ENCODE data around the gene SLC6A18. TPM values are rescaled to one million over a fixed set of nuclear protein-coding genes. Genes with fewer than 3 reads are reported as not detected.

SLC6A18 gene
- total and polyA plus RNA-seq, 12 donors, result not detected

DNA sequence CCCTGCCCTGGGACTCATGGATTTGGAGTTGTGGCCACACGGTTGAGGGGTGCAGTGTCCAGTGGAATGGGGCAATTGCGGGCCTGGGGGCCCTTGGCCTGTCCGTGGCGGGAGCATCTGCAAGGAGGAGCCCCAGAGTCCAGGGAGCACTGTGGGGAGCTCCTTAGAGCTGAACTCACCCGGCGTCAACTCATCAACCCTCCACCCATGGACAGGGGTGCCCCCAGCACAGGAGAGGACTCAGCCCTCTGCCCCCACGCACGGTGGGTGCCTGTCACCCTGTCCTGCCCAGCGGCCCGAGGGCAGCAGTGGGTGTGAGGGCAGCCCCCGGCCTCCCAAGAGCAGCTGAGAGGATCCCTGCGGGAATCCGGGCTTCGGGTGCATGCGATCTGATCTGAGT is 550 bp upstream of the SLC6A18 start:
- intact Hi-C loops (cut with DNase I), result no loop called here
- DNase-seq (no peak), ATAC-seq (no peak)
- 83 to 86% methylated on average over 15 of the region's 15 CpGs for WGBS, 2 donors
- Histone ChIP-seq H3K27ac (no peak overlapping the region), H3K27me3 (peaks cover 0 to 9% (median 0%) of the 10 kb centered on the region in 7 donors), H3K4me3 (no peak overlapping the region), H3K36me3 (no peaks in the 10 kb centered on the region), H3K4me1 (no peaks in the 10 kb centered on the region), H3K9me3 (no peaks in the 10 kb centered on the region)
- no peak for TF ChIP-seq CTCF (IDR thresholded peaks at IDR 0.05)

DNA sequence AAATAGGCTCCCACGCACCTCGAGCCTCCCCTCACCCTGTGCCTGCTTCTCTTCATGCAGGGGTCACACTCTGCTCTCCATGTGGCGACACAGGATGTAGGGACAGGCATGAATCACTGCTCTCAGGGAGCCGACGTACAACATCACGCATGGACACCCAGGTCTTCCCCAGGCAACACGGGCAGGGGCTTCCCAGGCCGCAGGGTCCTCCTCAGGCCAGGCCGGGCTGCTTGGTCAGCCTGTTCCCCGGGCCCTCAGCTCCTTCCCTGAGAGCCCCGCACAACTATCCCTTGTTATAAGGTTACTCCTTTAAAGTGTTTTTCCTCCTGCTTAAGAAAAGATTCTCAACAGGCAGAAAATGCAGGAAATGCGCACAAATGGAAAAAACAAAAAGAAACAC is 1.1 kb downstream of the SLC6A18 start:
- Histone ChIP-seq H3K9me3 (no peaks in the 10 kb centered on the region), H3K4me1 (no peaks in the 10 kb centered on the region), H3K27ac (no peak overlapping the region), H3K4me3 (no peak overlapping the region), H3K27me3 (peaks cover 0 to 17% (median 3%) of the 10 kb centered on the region in 7 donors), H3K36me3 (no peaks in the 10 kb centered on the region)
- no peak for DNase-seq
- intact Hi-C loops (cut with DNase I), result no loop called here
- 71 to 76% methylated on average over 12 of the region's 12 CpGs for WGBS, 2 donors
- no peak for ATAC-seq
- no peak for TF ChIP-seq CTCF (IDR thresholded peaks at IDR 0.05)

GRCh38 chr5:1226839-1227581 is 1.8 kb downstream of the SLC6A18 start:
- no peak overlapping the region for H3K27ac ChIP-seq
- H3K27me3 ChIP-seq, result peaks cover 0 to 18% (median 5%) of the 10 kb centered on the region in 7 donors
- ATAC-seq (no peak), DNase-seq (no peak)
- 86 to 90% methylated on average over 49 to 50 of the region's 50 CpGs for WGBS, 2 donors
- no peak overlapping the region for H3K4me3 ChIP-seq
- no peaks in the 10 kb centered on the region for H3K4me1 ChIP-seq
- no peaks in the 10 kb centered on the region for H3K9me3 ChIP-seq
- no peaks in the 10 kb centered on the region for H3K36me3 ChIP-seq
- TF ChIP-seq CTCF (IDR thresholded peaks at IDR 0.05), result no peak
- intact Hi-C loops (cut with DNase I), result no loop called here

- Histone ChIP-seq H3K4me1 (no peaks in the 10 kb centered on the region), H3K9me3 (no peaks in the 10 kb centered on the region), H3K27me3 (peaks cover 0 to 19% (median 5%) of the 10 kb centered on the region in 7 donors), H3K4me3 (no peak overlapping the region), H3K36me3 (no peaks in the 10 kb centered on the region), H3K27ac (no peak overlapping the region)
- no peak for TF ChIP-seq CTCF (IDR thresholded peaks at IDR 0.05)
- intact Hi-C loops (cut with DNase I), result no loop called here
- 64 to 66% methylated on average over 14 of the region's 14 CpGs for WGBS, 2 donors
- DNase-seq, result no peak
- no peak for ATAC-seq
Measured at GRCh38 chr5:1227667-1228066, 2.5 kb downstream of the SLC6A18 start.

All from heart right ventricle (tissue), 16 donors.